GM12878 (cell line): ENCODE results near the gene ACSL1. TPM values are rescaled to one million over a fixed set of nuclear protein-coding genes. Genes with fewer than 3 reads are reported as not detected.

Experiments used
- BHLHE40 ChIP-seq, 2 experiments: fragments of 450-650 bp in 1 of 2; IDR thresholded peaks; 2 replicates each; pipeline ENCODE4 v1.6.1; 2011 to 2017; ENCODE audit warnings: low read depth in 2 of 2, borderline replicate concordance in 1 of 2, improper control_type of control experiment in 1 of 2, low read length in 1 of 2, mild to moderate bottlenecking in 1 of 2
- CBX3 ChIP-seq: fragments of 200-600 bp; sonication (generic); IDR thresholded peaks from 2 replicates; pipeline ENCODE4 v1.6.1; 2016; ENCODE audit warnings: low read depth, borderline replicate concordance
- ESRRA ChIP-seq: IDR thresholded peaks from 2 replicates; pipeline ENCODE4 v1.6.1; 2012; ENCODE audit warnings: mild to moderate bottlenecking, low read length, improper control_type of control experiment
- GATAD2B ChIP-seq: fragments of 450-650 bp; conservative IDR thresholded peaks from 2 replicates; pipeline ENCODE4 v1.6.1; 2017; ENCODE audit warnings: low read depth, mild to moderate bottlenecking, moderate library complexity
- MTA2 ChIP-seq: fragments of 450-650 bp; IDR thresholded peaks from 2 replicates; pipeline ENCODE4 v1.6.1; 2016; ENCODE audit warnings: low read depth, mild to moderate bottlenecking, moderate library complexity
- RCOR1 ChIP-seq: conservative IDR thresholded peaks from 2 replicates; pipeline ENCODE4 v1.6.1; 2012; ENCODE audit warnings: low read depth, low read length, improper control_type of control experiment
- STAT1 ChIP-seq: fragments of 450-650 bp; conservative IDR thresholded peaks from 2 replicates; pipeline ENCODE4 v1.6.1; 2014; ENCODE audit warnings: antibody characterized with exemption, mild to moderate bottlenecking
- ZNF24 ChIP-seq: fragments of 450-650 bp; IDR thresholded peaks from 2 replicates; pipeline ENCODE4 v1.6.1; 2017; ENCODE audit warnings: antibody characterized with exemption, mild to moderate bottlenecking
- polyA plus RNA-seq, 11 experiments: library from polyadenylated mRNA; depleted of rRNA in 4 of 11; unstranded in 6 of 11; stranded (reverse) in 5 of 11; fragments of >200 nt; fragmentation: Nextera tagmentation in 4 of 11; fragmentation: Illumina TruSeq in 1 of 11; extraction: Ambion mirVana in 4 of 11; extraction: Trizol in 1 of 11; gene quantifications; 1 replicate in 1 of 11; 2 replicates in 10 of 11; pipeline versions ENCODE4 v1.2.1 to v1.2.3, GENCODE V29; 2011 to 2016; ENCODE audit warnings: inconsistent platforms in 2 of 11, missing spikeins in 2 of 11, low read depth in 1 of 11
- total RNA-seq, 4 experiments: library from RNA; depleted of rRNA in 3 of 4; stranded (reverse); fragments of >200 nt in 3 of 4; fragmentation: Illumina TruSeq in 1 of 4; extraction: Trizol in 1 of 4; gene quantifications; 2 replicates each; pipeline versions ENCODE4 v1.2.1 to v1.2.3, GENCODE V29; 2013 to 2021
- TF ChIP-seq, protein P1 (sequence below): fragments of 450-650 bp; IDR thresholded peaks from 2 replicates; pipeline ENCODE4 v1.6.1; 2018; ENCODE audit warnings: mild to moderate bottlenecking, low read depth, moderate library complexity; ENCODE audit not compliant: partially characterized antibody
- TF ChIP-seq, protein P2 (sequence below): fragments of 450-650 bp; IDR thresholded peaks from 2 replicates; pipeline ENCODE4 v1.6.1; 2017; ENCODE audit warnings: borderline replicate concordance
- TF ChIP-seq, protein P3 (sequence below): IDR thresholded peaks from 2 replicates; pipeline ENCODE4 v1.6.1; 2012; ENCODE audit warnings: improper control_type of control experiment, low read depth, low read length; ENCODE audit not compliant: insufficient replicate concordance

The ACSL1 gene
- total and polyA plus RNA-seq, 10 of the 15 experiments (the other 5 are each of a cell fraction or from before 2014, with no cell fraction given), result 30.7 to 68.1 (median 58.7) TPM

DNA sequence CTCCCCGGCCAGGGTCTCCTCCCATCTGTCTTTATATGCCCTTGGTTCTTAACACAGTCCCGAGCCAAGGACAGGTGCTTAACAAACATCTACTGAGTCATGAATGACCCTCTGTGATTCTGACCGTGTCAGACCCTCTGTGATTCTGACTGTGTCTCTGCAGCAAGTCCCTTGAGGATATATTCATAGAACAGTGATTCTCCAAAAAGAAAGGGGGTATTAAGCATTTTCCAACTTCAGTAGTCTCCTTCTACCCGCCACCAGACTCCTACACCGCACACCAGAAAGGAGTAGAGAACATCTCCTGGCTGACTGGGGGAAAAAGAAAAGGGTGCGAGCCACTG, 13.6 kb downstream of the ACSL1 start (continued):
- TF ChIP-seq, protein P1, sequence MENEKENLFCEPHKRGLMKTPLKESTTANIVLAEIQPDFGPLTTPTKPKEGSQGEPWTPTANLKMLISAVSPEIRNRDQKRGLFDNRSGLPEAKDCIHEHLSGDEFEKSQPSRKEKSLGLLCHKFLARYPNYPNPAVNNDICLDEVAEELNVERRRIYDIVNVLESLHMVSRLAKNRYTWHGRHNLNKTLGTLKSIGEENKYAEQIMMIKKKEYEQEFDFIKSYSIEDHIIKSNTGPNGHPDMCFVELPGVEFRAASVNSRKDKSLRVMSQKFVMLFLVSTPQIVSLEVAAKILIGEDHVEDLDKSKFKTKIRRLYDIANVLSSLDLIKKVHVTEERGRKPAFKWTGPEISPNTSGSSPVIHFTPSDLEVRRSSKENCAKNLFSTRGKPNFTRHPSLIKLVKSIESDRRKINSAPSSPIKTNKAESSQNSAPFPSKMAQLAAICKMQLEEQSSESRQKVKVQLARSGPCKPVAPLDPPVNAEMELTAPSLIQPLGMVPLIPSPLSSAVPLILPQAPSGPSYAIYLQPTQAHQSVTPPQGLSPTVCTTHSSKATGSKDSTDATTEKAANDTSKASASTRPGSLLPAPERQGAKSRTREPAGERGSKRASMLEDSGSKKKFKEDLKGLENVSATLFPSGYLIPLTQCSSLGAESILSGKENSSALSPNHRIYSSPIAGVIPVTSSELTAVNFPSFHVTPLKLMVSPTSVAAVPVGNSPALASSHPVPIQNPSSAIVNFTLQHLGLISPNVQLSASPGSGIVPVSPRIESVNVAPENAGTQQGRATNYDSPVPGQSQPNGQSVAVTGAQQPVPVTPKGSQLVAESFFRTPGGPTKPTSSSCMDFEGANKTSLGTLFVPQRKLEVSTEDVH, result no peak
- no peak for TF ChIP-seq GATAD2B
- TF ChIP-seq BHLHE40 (IDR thresholded peaks at IDR 0.05; ENCODE audit: borderline replicate concordance in 1 of 2, low read depth in 2 of 2, low read length in 1 of 2), result no peak
- TF ChIP-seq ESRRA, result no peak
- no peak for TF ChIP-seq CBX3
- TF ChIP-seq, protein P2, sequence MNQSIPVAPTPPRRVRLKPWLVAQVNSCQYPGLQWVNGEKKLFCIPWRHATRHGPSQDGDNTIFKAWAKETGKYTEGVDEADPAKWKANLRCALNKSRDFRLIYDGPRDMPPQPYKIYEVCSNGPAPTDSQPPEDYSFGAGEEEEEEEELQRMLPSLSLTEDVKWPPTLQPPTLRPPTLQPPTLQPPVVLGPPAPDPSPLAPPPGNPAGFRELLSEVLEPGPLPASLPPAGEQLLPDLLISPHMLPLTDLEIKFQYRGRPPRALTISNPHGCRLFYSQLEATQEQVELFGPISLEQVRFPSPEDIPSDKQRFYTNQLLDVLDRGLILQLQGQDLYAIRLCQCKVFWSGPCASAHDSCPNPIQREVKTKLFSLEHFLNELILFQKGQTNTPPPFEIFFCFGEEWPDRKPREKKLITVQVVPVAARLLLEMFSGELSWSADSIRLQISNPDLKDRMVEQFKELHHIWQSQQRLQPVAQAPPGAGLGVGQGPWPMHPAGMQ, result no peak
- TF ChIP-seq MTA2, result no peak
- TF ChIP-seq RCOR1, result no peak
- TF ChIP-seq, protein P3, sequence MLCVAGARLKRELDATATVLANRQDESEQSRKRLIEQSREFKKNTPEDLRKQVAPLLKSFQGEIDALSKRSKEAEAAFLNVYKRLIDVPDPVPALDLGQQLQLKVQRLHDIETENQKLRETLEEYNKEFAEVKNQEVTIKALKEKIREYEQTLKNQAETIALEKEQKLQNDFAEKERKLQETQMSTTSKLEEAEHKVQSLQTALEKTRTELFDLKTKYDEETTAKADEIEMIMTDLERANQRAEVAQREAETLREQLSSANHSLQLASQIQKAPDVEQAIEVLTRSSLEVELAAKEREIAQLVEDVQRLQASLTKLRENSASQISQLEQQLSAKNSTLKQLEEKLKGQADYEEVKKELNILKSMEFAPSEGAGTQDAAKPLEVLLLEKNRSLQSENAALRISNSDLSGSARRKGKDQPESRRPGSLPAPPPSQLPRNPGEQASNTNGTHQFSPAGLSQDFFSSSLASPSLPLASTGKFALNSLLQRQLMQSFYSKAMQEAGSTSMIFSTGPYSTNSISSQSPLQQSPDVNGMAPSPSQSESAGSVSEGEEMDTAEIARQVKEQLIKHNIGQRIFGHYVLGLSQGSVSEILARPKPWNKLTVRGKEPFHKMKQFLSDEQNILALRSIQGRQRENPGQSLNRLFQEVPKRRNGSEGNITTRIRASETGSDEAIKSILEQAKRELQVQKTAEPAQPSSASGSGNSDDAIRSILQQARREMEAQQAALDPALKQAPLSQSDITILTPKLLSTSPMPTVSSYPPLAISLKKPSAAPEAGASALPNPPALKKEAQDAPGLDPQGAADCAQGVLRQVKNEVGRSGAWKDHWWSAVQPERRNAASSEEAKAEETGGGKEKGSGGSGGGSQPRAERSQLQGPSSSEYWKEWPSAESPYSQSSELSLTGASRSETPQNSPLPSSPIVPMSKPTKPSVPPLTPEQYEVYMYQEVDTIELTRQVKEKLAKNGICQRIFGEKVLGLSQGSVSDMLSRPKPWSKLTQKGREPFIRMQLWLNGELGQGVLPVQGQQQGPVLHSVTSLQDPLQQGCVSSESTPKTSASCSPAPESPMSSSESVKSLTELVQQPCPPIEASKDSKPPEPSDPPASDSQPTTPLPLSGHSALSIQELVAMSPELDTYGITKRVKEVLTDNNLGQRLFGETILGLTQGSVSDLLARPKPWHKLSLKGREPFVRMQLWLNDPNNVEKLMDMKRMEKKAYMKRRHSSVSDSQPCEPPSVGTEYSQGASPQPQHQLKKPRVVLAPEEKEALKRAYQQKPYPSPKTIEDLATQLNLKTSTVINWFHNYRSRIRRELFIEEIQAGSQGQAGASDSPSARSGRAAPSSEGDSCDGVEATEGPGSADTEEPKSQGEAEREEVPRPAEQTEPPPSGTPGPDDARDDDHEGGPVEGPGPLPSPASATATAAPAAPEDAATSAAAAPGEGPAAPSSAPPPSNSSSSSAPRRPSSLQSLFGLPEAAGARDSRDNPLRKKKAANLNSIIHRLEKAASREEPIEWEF, result no peak
- TF ChIP-seq ZNF24, result no peak
- no peak for TF ChIP-seq STAT1
